Measurements from ENCODE around the gene C1orf122.

DNA sequence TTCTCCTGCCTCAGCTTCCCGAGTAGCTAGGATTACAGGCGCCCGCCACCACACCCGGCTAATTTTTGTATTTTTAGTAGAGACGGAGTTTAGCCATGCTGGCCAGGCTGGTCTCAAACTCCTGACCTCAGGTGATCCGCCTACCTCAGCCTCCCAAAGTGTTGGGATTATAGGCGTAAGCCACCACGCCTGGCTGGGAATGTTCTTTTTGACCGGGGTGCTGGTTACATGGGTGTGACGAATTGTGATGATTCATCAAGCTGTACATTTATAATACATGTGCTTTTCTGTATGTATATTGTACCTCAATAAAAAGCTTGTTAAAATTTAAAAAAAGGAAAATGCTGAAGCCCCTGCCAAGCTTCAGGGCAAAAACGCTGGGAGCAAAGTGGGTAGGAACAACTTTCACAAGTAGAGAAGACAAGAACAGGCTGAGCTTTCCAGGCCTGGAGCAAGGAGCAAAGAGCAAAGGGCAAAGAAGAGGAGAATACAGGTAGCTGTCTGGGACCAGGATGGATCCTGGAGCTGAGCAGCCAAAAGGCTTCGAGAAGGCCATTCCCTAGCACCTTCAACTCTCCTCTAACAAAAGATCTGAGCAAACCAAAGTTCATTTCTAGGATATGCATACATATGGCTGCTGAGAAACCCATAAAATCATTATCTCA is 21.0 kb downstream of the C1orf122 start:
- TF ChIP-seq, protein P1, sequence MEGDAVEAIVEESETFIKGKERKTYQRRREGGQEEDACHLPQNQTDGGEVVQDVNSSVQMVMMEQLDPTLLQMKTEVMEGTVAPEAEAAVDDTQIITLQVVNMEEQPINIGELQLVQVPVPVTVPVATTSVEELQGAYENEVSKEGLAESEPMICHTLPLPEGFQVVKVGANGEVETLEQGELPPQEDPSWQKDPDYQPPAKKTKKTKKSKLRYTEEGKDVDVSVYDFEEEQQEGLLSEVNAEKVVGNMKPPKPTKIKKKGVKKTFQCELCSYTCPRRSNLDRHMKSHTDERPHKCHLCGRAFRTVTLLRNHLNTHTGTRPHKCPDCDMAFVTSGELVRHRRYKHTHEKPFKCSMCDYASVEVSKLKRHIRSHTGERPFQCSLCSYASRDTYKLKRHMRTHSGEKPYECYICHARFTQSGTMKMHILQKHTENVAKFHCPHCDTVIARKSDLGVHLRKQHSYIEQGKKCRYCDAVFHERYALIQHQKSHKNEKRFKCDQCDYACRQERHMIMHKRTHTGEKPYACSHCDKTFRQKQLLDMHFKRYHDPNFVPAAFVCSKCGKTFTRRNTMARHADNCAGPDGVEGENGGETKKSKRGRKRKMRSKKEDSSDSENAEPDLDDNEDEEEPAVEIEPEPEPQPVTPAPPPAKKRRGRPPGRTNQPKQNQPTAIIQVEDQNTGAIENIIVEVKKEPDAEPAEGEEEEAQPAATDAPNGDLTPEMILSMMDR (IDR thresholded peaks at IDR 0.05; ENCODE audit: insufficient read depth, low read length): no peak
- TF ChIP-seq, protein P2, sequence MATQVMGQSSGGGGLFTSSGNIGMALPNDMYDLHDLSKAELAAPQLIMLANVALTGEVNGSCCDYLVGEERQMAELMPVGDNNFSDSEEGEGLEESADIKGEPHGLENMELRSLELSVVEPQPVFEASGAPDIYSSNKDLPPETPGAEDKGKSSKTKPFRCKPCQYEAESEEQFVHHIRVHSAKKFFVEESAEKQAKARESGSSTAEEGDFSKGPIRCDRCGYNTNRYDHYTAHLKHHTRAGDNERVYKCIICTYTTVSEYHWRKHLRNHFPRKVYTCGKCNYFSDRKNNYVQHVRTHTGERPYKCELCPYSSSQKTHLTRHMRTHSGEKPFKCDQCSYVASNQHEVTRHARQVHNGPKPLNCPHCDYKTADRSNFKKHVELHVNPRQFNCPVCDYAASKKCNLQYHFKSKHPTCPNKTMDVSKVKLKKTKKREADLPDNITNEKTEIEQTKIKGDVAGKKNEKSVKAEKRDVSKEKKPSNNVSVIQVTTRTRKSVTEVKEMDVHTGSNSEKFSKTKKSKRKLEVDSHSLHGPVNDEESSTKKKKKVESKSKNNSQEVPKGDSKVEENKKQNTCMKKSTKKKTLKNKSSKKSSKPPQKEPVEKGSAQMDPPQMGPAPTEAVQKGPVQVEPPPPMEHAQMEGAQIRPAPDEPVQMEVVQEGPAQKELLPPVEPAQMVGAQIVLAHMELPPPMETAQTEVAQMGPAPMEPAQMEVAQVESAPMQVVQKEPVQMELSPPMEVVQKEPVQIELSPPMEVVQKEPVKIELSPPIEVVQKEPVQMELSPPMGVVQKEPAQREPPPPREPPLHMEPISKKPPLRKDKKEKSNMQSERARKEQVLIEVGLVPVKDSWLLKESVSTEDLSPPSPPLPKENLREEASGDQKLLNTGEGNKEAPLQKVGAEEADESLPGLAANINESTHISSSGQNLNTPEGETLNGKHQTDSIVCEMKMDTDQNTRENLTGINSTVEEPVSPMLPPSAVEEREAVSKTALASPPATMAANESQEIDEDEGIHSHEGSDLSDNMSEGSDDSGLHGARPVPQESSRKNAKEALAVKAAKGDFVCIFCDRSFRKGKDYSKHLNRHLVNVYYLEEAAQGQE (IDR thresholded peaks at IDR 0.05; ENCODE audit: insufficient replicate concordance, low read depth): no peak
- no peak for TF ChIP-seq POLR2AphosphoS5 (IDR thresholded peaks at IDR 0.05; ENCODE audit: low read depth)
